CD4-positive, alpha-beta memory T cell (primary cell): ENCODE measurements around the gene RAB3D. TPM values are rescaled to one million over a fixed set of nuclear protein-coding genes. Genes with fewer than 3 reads are reported as not detected.
A peak's percentile ranks its signal among the peaks of the same experiment; 100 is the strongest.

Experiments used
- CTCF ChIA-PET: fragments of 350-600 bp; sonication (Branson Sonifier 250); formaldehyde crosslinking; loops from one replicate; lab custom pipeline; 2021; ENCODE audit warnings: inconsistent platforms; ENCODE audit not compliant: partially characterized antibody; lab: Charles Lee
- POLR2A ChIA-PET: fragments of 350-600 bp; sonication (Branson Sonifier 250); formaldehyde crosslinking; loops from one replicate; lab custom pipeline; 2021; ENCODE audit not compliant: partially characterized antibody; lab: Charles Lee
- DNase-seq, 5 donors: peaks; one replicate each; pipeline versions ENCODE4 v3.0.0 to v3.0.0-alpha.2; 2020 to 2022; ENCODE audit warnings: mixed read lengths in 1 of 5
- H3K27ac ChIP-seq: one replicate; pipeline ENCODE4 v1.7.0; 2013; ENCODE audit warnings: low read depth, low read length
- H3K27me3 ChIP-seq: 2 replicates; pipeline ENCODE4 v1.7.0; 2013; ENCODE audit warnings: mild to moderate bottlenecking, low read length, moderate library complexity; ENCODE audit not compliant: insufficient read depth
- H3K36me3 ChIP-seq: 2 replicates; pipeline ENCODE4 v1.7.0; 2013; ENCODE audit warnings: mild to moderate bottlenecking, low read length, moderate library complexity; ENCODE audit not compliant: insufficient read depth
- H3K4me1 ChIP-seq: 2 replicates; pipeline ENCODE4 v1.7.0; 2013; ENCODE audit warnings: mild to moderate bottlenecking, low read length, moderate library complexity; ENCODE audit not compliant: insufficient read depth
- H3K4me3 ChIP-seq, 2 donors: one replicate each; pipeline ENCODE4 v1.7.0; 2013; ENCODE audit warnings: low read length in 2 of 2, mild to moderate bottlenecking in 1 of 2
- H3K9me3 ChIP-seq, 2 donors: one replicate each; pipeline ENCODE4 v1.7.0; 2013; ENCODE audit warnings: low read length in 2 of 2, control low read depth in 1 of 2; ENCODE audit not compliant: control insufficient read depth in 1 of 2
- H3K27ac Mint-ChIP-seq, 7 donors: one replicate each; pipeline ENCODE4 v1.8.0; 2020 to 2021; ENCODE audit warnings: mixed read lengths in 7 of 7, mild to moderate bottlenecking in 6 of 7, inconsistent platforms in 3 of 7, moderate library complexity in 3 of 7
- H3K27me3 Mint-ChIP-seq, 2 donors: one replicate each; pipeline ENCODE4 v1.8.0; 2020 to 2021; ENCODE audit warnings: mixed read lengths in 2 of 2
- H3K36me3 Mint-ChIP-seq, 2 donors: one replicate each; pipeline ENCODE4 v1.8.0; 2020 to 2021; ENCODE audit warnings: mixed read lengths in 2 of 2, inconsistent platforms in 1 of 2, mild to moderate bottlenecking in 1 of 2
- H3K4me1 Mint-ChIP-seq, 4 donors: one replicate each; pipeline ENCODE4 v1.8.0; 2020 to 2021; ENCODE audit warnings: mixed read lengths in 4 of 4, mild to moderate bottlenecking in 1 of 4
- H3K4me3 Mint-ChIP-seq, 8 donors: one replicate each; pipeline ENCODE4 v1.8.0; 2020 to 2021; ENCODE audit warnings: mixed read lengths in 8 of 8, mild to moderate bottlenecking in 7 of 8, moderate library complexity in 6 of 8, inconsistent platforms in 3 of 8
- H3K9me3 Mint-ChIP-seq, 8 donors: one replicate each; pipeline ENCODE4 v1.8.0; 2020 to 2021; ENCODE audit warnings: mixed read lengths in 8 of 8, mild to moderate bottlenecking in 5 of 8, inconsistent platforms in 3 of 8, moderate library complexity in 1 of 8
- intact Hi-C: fragments of 100-400 bp; cut with micrococcal nuclease; formaldehyde crosslinking; loops from one replicate; pipeline ENCODE4 v1.15.1; 2023
- polyA plus RNA-seq, 2 donors: library from polyadenylated mRNA; unstranded; fragments of 300-500 nt; fragmentation: Illumina TruSeq; gene quantifications; one replicate each; pipeline ENCODE4 v1.2.3, GENCODE V29; 2021
- total RNA-seq, 2 experiments: library from RNA; stranded (reverse); gene quantifications; one replicate each; pipeline ENCODE4 v1.2.3, GENCODE V29; 2021

RAB3D gene
- total RNA-seq (1 to 10 TPM; 6.0 to 8.6 TPM), polyA plus RNA-seq (1 to 10 TPM; 1.9 to 2.5 TPM)

- peak; percentile 52 to 73 (median 57) for DNase-seq
- intact Hi-C loops = no loop called here
- no peaks in the 10 kb centered on the region for H3K27me3 Mint-ChIP-seq
Measured at GRCh38 chr19:11339254-11340098, at the start of gene RAB3D. RAB3D (minus strand) TSS chr19:11339657; CDS start chr19:11337399, 2,258 bp downstream.

GRCh38 chr19:11387162-11388034 lies 47.9 kb upstream of the RAB3D start:
- Mint-ChIP-seq H3K27ac (peak overlapping the region in 1 of 7 donors; percentile 17), H3K9me3 (peaks cover 0 to 4% (median 0%) of the 10 kb centered on the region in 8 donors), H3K4me1 (peaks cover 4 to 16% (median 10%) of the 10 kb centered on the region in 4 donors), H3K4me3 (peak overlapping the region in 1 of 8 donors; percentile 26), H3K27me3 (peaks cover 2 to 6% of the 10 kb centered on the region in 2 donors), H3K36me3 (no peaks in the 10 kb centered on the region)
- DNase-seq = peak in 1 of 5 donors; percentile 19
- Histone ChIP-seq H3K27ac (no peak overlapping the region), H3K27me3 (no peaks in the 10 kb centered on the region), H3K4me3 (no peak overlapping the region), H3K4me1 (peaks cover 12% of the 10 kb centered on the region), H3K9me3 (no peaks in the 10 kb centered on the region), H3K36me3 (no peaks in the 10 kb centered on the region)
- ChIA-PET POLR2A (interaction anchor here (1.2 to 1.7 kb wide), 3 partner anchors 12 to 41 kb away, joined by 4 to 9 read pairs (median 4); partner anchors contain the start of genes CCDC159 and TMEM205), CTCF (interaction anchor here (1.0 to 1.2 kb wide), 2 partner anchors 13 to 95 kb away, joined by 4 read pairs; partner anchors contain the start of gene SWSAP1)
- intact Hi-C loops = no loop called here

More at GRCh38 chr19:11339254-11340098, at the start of gene RAB3D:
- Histone ChIP-seq H3K27ac (peak within 1 kb of the TSS; percentile 33), H3K27me3 (no peaks in the 10 kb centered on the region), H3K4me1 (peaks cover 30% of the 10 kb centered on the region), H3K36me3 (no peaks in the 10 kb centered on the region), H3K9me3 (no peaks in the 10 kb centered on the region), H3K4me3 (peak within 1 kb of the TSS; percentile 44 to 54)
- CTCF ChIA-PET = interaction anchor here (1.0 to 1.4 kb wide), 3 partner anchors 15 to 143 kb away, joined by 3 to 5 read pairs (median 5); no protein-coding TSS in a partner anchor
- Mint-ChIP-seq H3K4me3 (peak within 1 kb of the TSS; percentile 76 to 87 (median 82)), H3K4me1 (peaks cover 16 to 35% (median 27%) of the 10 kb centered on the region in 4 donors), H3K27ac (peak within 1 kb of the TSS; percentile 3 to 88 (median 71)), H3K36me3 (peaks cover 14 to 17% of the 10 kb centered on the region in 2 donors), H3K9me3 (peaks cover 0 to 2% (median 0%) of the 10 kb centered on the region in 8 donors)
- POLR2A ChIA-PET = interaction anchor here (1.0 to 2.1 kb wide), 5 partner anchors 18 to 44 kb away, joined by 3 to 22 read pairs (median 7); partner anchors contain the start of gene SWSAP1

GRCh38 chr19:11384778-11385129 lies 45.3 kb upstream of the RAB3D start:
- H3K27ac ChIP-seq = no peak overlapping the region
- H3K4me1 Mint-ChIP-seq = peaks cover 18 to 39% (median 28%) of the 10 kb centered on the region in 4 donors
- intact Hi-C loops = loop anchor here (5.0 kb wide), 1 partner anchor 38 kb away; no protein-coding TSS in a partner anchor
- CTCF ChIA-PET = no interaction called here
- H3K9me3 Mint-ChIP-seq = no peaks in the 10 kb centered on the region
- H3K36me3 Mint-ChIP-seq = peaks cover 0 to 6% of the 10 kb centered on the region in 2 donors
- no peaks in the 10 kb centered on the region for H3K36me3 ChIP-seq
- POLR2A ChIA-PET = interaction anchor here (2.2 kb wide), 1 partner anchor 10 kb away, joined by 23 read pairs; the partner anchor contains the start of gene SWSAP1
- H3K27ac Mint-ChIP-seq = no peak overlapping the region
- no peak for DNase-seq
- H3K27me3 ChIP-seq = no peaks in the 10 kb centered on the region
- no peaks in the 10 kb centered on the region for H3K9me3 ChIP-seq
- H3K4me3 Mint-ChIP-seq = no peak overlapping the region
- peaks cover 9 to 11% of the 10 kb centered on the region in 2 donors for H3K27me3 Mint-ChIP-seq
- H3K4me3 ChIP-seq = no peak overlapping the region
- H3K4me1 ChIP-seq = peaks cover 32% of the 10 kb centered on the region

- H3K4me1 ChIP-seq = peaks cover 37% of the 10 kb centered on the region
- Mint-ChIP-seq H3K4me1 (peaks cover 18 to 41% (median 30%) of the 10 kb centered on the region in 4 donors), H3K27ac (peak overlapping the region in 1 of 7 donors; percentile 41)
Measured at GRCh38 chr19:11383706-11384048, 44.2 kb upstream of the RAB3D start.

GRCh38 chr19:11382898-11383705 lies 43.6 kb upstream of the RAB3D start:
- POLR2A ChIA-PET = interaction anchor here (1.1 to 2.2 kb wide), 4 partner anchors 8 to 52 kb away, joined by 3 to 23 read pairs (median 4); partner anchors contain the start of genes CCDC159, ODAD3, PRKCSH and RAB3D
- Histone ChIP-seq H3K27me3 (no peaks in the 10 kb centered on the region), H3K9me3 (no peaks in the 10 kb centered on the region), H3K4me3 (no peak overlapping the region), H3K36me3 (no peaks in the 10 kb centered on the region), H3K27ac (no peak overlapping the region), H3K4me1 (peaks cover 37% of the 10 kb centered on the region)
- Mint-ChIP-seq H3K4me1 (peaks cover 18 to 45% (median 30%) of the 10 kb centered on the region in 4 donors), H3K4me3 (peak overlapping the region; percentile 45 to 70 (median 62)), H3K36me3 (peaks cover 0 to 6% of the 10 kb centered on the region in 2 donors), H3K27me3 (peaks cover 9 to 11% of the 10 kb centered on the region in 2 donors), H3K9me3 (no peaks in the 10 kb centered on the region), H3K27ac (peak overlapping the region; percentile 57 to 85 (median 84))
- CTCF ChIA-PET = interaction anchor here (0.6 to 5.0 kb wide), 18 partner anchors 8 to 1093 kb away, joined by 3 to 49 read pairs (median 4); partner anchors contain the start of genes ELAVL3, ODAD3, PRKCSH and SWSAP1
- intact Hi-C loops = loop anchor here (5.0 kb wide), 1 partner anchor 39 kb away; no protein-coding TSS in a partner anchor
- peak in 4 of 5 donors; percentile 17 to 49 (median 26) for DNase-seq

More at GRCh38 chr19:11383706-11384048, 44.2 kb upstream of the RAB3D start:
- intact Hi-C loops = loop anchor here (5.0 kb wide), 1 partner anchor 39 kb away; no protein-coding TSS in a partner anchor
- H3K4me3 ChIP-seq = no peak overlapping the region
- H3K27ac ChIP-seq = no peak overlapping the region
- H3K9me3 ChIP-seq = no peaks in the 10 kb centered on the region
- ChIA-PET POLR2A (interaction anchor here (1.1 to 2.2 kb wide), 4 partner anchors 9 to 51 kb away, joined by 3 to 23 read pairs (median 4); partner anchors contain the start of genes CCDC159, ODAD3, PRKCSH and RAB3D), CTCF (interaction anchor here (0.8 to 5.0 kb wide), 10 partner anchors 9 to 98 kb away, joined by 3 to 49 read pairs (median 5); partner anchors contain the start of genes ELAVL3, ODAD3, PRKCSH and SWSAP1)
- no peaks in the 10 kb centered on the region for H3K36me3 ChIP-seq
- H3K27me3 ChIP-seq = no peaks in the 10 kb centered on the region
- Mint-ChIP-seq H3K9me3 (no peaks in the 10 kb centered on the region), H3K4me3 (peak overlapping the region in 1 of 8 donors; percentile 12), H3K36me3 (peaks cover 0 to 6% of the 10 kb centered on the region in 2 donors), H3K27me3 (peaks cover 9 to 11% of the 10 kb centered on the region in 2 donors)
- no peak for DNase-seq
